BJ (cell line): ENCODE data around the gene TFPI2. TPM values are rescaled to one million over a fixed set of nuclear protein-coding genes. Genes with fewer than 3 reads are reported as not detected.
"Not testable (repeated sequence)": the region's sequence is repeated elsewhere in the genome, so short reads cannot be mapped to it uniquely, and the experiment has no call there.

Source experiments
- CTCF ChIA-PET: fragments of 350-600 bp; formaldehyde crosslinking; extraction: SDS; loops from one replicate; lab custom pipeline; 2021; ENCODE audit warnings: antibody characterized with exemption, inconsistent platforms; lab: Yijun Ruan, JAX
- POLR2A ChIA-PET: fragments of 300-600 bp; sonication (Branson Sonifier 250); formaldehyde crosslinking; extraction: SDS; loops from one replicate; lab custom pipeline; 2021; ENCODE audit warnings: antibody characterized with exemption; lab: Charles Lee
- DNase-seq: peaks from one replicate; pipeline ENCODE4 v3.0.0-alpha.2; 2011; ENCODE audit warnings: low read depth
- H3K27me3 ChIP-seq: 2 replicates; pipeline ENCODE4 v1.6.0; 2011; ENCODE audit warnings: low read length; ENCODE audit not compliant: control insufficient read depth, insufficient read depth
- H3K36me3 ChIP-seq: 2 replicates; pipeline ENCODE4 v1.5.1; 2011; ENCODE audit warnings: low read length; ENCODE audit not compliant: control insufficient read depth, insufficient read depth
- H3K4me3 ChIP-seq: 2 replicates; pipeline ENCODE4 v1.5.1; 2011; ENCODE audit warnings: low read depth, mild to moderate bottlenecking, control low read depth, low read length
- polyA plus RNA-seq: library from polyadenylated mRNA; depleted of rRNA; stranded (reverse); fragments of >200 nt; gene quantifications from 2 replicates; pipeline ENCODE4 v1.2.3, GENCODE V29; 2011
- TF ChIP-seq, protein P1 (sequence below): IDR thresholded peaks from 2 replicates; pipeline ENCODE4 v1.5.1; 2011; ENCODE audit warnings: low read depth, mild to moderate bottlenecking, control low read depth, inconsistent platforms, low read length, moderate library complexity; ENCODE audit not compliant: insufficient read depth

The TFPI2 gene
- polyA plus RNA-seq, 1 experiment, result 143 TPM

DNA sequence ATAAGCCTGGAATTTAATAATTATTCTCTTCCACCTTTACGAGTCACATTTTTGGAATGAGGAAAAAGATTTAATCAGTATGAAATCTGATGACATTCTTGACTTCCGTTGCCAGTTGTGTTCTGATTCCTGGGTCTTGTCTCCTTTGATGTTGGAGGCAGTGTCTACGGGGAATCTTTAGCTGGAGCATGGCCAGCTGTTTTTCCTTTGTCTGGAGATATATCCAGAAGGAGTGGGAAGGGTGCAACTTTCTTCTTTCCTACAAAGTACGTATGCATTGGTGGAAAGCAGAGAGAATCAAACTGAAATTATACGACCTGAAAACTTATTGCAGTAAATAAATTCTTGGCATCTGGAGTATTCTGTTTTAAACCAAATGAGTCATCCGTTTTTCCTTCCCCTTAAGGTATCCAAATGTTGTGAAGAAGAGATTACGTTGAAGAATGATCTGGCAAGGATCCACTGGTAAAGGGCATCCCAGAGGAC lies 24.1 kb upstream of the TFPI2 start:
- TF ChIP-seq, protein P1, sequence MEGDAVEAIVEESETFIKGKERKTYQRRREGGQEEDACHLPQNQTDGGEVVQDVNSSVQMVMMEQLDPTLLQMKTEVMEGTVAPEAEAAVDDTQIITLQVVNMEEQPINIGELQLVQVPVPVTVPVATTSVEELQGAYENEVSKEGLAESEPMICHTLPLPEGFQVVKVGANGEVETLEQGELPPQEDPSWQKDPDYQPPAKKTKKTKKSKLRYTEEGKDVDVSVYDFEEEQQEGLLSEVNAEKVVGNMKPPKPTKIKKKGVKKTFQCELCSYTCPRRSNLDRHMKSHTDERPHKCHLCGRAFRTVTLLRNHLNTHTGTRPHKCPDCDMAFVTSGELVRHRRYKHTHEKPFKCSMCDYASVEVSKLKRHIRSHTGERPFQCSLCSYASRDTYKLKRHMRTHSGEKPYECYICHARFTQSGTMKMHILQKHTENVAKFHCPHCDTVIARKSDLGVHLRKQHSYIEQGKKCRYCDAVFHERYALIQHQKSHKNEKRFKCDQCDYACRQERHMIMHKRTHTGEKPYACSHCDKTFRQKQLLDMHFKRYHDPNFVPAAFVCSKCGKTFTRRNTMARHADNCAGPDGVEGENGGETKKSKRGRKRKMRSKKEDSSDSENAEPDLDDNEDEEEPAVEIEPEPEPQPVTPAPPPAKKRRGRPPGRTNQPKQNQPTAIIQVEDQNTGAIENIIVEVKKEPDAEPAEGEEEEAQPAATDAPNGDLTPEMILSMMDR, result no peak
- no peaks in the 10 kb centered on the region for H3K27me3 ChIP-seq
- no peak overlapping the region for H3K4me3 ChIP-seq
- POLR2A ChIA-PET, result no interaction called here
- H3K36me3 ChIP-seq, result no peaks in the 10 kb centered on the region; the same call in 1 of the 2 replicates
- CTCF ChIA-PET, result interaction anchor here (1.9 kb wide), 1 partner anchor 12 kb away, joined by 9 read pairs; no protein-coding TSS in a partner anchor
- no peak for DNase-seq

DNA sequence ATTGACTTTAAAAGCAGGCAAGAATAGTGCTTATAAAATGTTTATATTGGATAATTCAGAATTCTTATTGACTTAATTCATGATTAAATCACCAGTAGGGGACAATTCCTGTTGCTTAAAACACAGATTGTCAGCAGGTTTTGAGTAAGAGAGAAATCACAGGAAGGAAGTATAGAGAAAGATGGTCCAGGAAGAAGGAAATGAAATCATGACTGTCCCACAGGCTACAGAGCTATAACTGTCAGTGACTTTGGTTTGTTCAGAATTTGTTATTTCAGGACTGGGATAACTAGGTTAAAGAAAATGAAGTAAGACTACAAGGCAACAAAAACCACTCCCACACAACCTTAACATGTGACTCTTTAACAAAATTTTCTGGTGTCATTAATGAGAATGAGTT lies 22.6 kb upstream of the TFPI2 start:
- DNase-seq, result no peak
- Histone ChIP-seq H3K4me3 (no peak overlapping the region), H3K27me3 (no peaks in the 10 kb centered on the region), H3K36me3 (no peaks in the 10 kb centered on the region; the same call in 1 of the 2 replicates)
- ChIA-PET CTCF (interaction anchor here (1.9 kb wide), 1 partner anchor 11 kb away, joined by 9 read pairs; no protein-coding TSS in a partner anchor), POLR2A (no interaction called here)
- TF ChIP-seq, protein P1, result no peak

DNA sequence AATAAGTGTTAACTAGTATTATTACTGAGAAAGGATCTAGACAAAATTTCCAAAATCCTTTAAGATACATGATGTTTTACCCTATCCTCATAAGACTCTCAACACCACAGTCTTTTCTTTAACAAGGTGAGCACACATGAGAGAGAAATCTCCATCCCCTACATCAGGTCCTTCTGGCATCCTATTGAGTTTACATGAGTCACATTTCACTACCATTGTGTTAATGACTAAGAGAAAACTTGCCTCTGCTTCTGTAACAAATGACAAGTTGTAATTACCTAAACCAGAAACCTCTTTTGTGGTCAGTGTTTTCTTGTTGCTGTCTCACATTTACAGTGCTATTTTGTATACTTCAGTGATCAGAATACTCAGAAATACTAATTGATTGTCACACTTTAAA lies 21.1 kb upstream of the TFPI2 start:
- H3K36me3 ChIP-seq, POLR2A ChIA-PET, H3K4me3 ChIP-seq, H3K27me3 ChIP-seq, CTCF ChIA-PET, DNase-seq: not testable (repeated sequence)

DNA sequence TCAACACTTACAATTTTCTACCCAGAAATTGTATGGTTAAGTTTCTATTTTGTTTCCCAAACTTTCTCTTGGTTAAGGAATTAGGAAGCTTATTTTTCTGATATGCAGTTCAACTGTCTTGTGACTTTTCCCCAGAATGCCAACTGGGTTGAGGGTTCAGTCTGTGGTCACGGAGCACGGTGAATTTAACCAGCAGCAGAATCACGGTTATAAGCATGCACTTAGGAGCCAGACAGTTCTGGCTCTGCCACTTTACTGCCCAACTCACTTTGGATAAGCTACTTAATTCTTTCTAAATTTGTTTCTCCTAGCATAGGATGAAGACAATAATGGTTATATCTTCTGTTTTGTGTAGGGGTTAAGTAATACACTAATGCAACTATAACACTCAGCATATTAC lies 20.7 kb upstream of the TFPI2 start:
- H3K4me3 ChIP-seq, CTCF ChIA-PET, H3K36me3 ChIP-seq, DNase-seq, POLR2A ChIA-PET, H3K27me3 ChIP-seq: not testable (repeated sequence)

DNA sequence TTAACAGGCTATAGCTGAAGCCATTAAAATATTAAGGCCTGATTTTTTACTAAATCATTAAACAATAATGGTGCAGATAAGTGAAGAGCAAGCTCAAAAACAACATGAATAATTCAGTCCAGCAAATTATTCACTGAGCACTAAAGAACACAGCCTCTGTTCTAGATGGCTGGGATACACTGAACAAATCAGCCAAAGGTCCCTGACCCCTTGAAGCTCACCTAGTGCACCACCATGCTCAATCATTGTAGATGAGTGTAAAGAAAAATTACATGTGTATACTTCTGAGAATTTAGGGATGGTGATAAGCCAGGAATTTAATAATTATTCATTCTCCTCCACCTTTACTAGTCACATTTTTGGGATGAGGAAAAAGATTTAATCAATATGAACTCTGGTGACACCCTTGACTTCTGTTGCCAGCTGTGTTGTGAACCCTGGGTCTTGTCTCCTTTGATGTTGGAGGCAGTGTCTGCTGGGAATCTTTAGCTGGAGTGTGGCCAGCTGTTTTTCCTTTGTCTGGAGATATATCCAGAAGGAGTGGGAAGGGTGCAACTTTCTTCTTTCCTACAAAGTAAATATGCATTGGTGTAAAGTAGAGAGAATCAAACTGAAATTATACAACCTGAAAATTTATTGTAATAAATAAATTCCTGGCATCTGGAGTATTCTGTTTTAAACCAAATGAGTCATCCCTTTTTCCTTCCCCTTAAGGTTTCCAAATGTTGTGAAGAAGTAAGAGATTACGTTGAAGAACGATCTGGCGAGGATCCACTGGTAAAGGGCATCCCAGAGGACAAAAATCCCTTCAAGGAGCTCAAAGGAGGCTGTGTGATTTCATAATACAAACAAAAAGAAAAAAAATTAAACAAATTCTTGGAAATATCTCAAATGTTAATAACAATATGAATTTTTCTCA lies 19.8 kb upstream of the TFPI2 start:
- DNase-seq, result peak; percentile 50
- ChIA-PET CTCF (no interaction called here), POLR2A (interaction anchor here (0.6 kb wide), 1 partner anchor 484 kb away, joined by 3 read pairs; no protein-coding TSS in a partner anchor)
- TF ChIP-seq, protein P1, result no peak
- H3K36me3 ChIP-seq, result no peaks in the 10 kb centered on the region; the same call in 1 of the 2 replicates
- H3K27me3 ChIP-seq, result no peaks in the 10 kb centered on the region
- no peak overlapping the region for H3K4me3 ChIP-seq

DNA sequence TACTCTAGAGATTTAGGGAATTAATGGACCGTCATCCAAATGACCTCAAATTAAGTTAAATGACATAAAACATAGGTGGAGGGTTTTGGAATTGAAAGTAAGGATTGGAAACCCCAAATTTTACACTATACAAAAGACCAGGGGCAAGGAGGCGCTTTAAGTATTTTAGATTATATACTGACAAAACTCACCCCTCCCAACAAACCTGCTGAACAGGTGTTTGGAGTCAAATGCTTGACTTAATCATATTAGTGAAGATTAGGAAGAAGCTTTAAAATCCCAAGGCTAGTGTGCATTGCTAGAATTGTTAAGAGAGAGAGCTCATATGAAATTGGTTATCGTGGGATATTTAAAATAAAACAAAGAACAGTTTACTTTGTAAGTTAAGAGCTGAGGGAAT lies 15.7 kb upstream of the TFPI2 start, which contains the start of gene GNGT1:
Gene GNGT1 (plus strand): TSS at position 301 of the 400 bp plus-strand sequence. CDS start 180 bp downstream, outside the sequence.
- TF ChIP-seq, protein P1, result no peak
- no peak for DNase-seq
- no peaks in the 10 kb centered on the region for H3K27me3 ChIP-seq
- no peak within 1 kb of the TSS for H3K4me3 ChIP-seq
- ChIA-PET POLR2A (no interaction called here), CTCF (interaction anchor here (0.7 to 1.4 kb wide), 2 partner anchors 97 to 371 kb away, joined by 3 read pairs; no protein-coding TSS in a partner anchor)
- H3K36me3 ChIP-seq, result no peaks in the 10 kb centered on the region
